PFSK-1 (cell line): ENCODE data around the gene DYNLT1.

Experiments used
- POLR2AphosphoS5 ChIP-seq: IDR thresholded peaks from 2 replicates; pipeline ENCODE4 v1.6.1; 2012; ENCODE audit warnings: low read depth, mild to moderate bottlenecking, control low read depth, low read length, moderate library complexity
- TAF1 ChIP-seq: IDR thresholded peaks from 2 replicates; pipeline ENCODE4 v1.6.1; 2012; ENCODE audit warnings: low read length, control low read depth, borderline replicate concordance; ENCODE audit not compliant: insufficient read depth

DNA sequence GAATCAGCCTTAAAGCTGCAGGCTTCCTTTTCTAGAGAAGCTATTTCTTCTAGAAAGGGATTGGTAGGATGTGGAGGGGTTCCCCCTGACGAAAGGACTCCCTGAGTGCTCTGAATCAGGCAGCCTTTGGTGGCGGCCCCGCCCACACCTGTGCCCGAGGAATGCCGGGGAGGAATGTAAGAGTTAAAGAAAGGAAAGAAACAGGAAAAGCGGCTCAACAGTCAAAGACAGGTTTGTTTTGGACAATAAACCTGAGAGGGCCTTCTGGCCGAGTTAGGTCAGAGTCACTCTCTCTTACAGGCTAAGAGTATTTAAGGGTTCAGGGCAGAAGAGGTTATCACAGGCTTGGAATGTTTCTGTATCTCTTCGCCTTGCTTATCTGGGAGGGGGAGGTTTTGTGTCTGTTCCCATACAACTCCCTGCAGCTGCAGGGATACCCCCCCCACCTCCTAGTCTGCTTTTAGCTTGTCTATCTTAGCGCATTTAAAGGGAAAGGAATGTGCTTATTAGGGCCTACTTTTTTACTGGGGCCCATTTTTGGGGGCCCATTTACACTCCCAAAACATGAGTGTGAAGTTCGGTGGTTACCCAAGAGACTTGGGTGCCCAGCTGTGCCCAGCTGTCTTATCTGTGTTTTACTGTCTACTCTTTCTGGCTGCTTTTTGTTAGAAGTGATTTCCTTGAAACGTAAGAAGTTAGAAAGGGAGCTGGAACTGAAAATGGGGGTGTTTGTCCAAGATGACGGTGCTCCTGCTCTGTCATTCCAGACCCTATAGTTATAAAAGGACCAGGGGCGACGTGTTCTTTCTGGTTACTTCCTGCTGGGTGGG lies 32.8 kb downstream of the DYNLT1 start:
- TF ChIP-seq TAF1 (no peak), POLR2AphosphoS5 (no peak)
